Chondrocyte (in vitro differentiated cells): ENCODE results near the gene UHRF1. TPM values are rescaled to one million over a fixed set of nuclear protein-coding genes. Genes with fewer than 3 reads are reported as not detected.

Source experiments
- DNase-seq: peaks from one replicate; pipeline ENCODE4 v3.0.0; 2021; ENCODE audit warnings: mixed read lengths, low spot score
- H3K27ac Mint-ChIP-seq: one replicate; pipeline ENCODE4 v1.8.0; 2021; ENCODE audit warnings: mild to moderate bottlenecking, moderate library complexity, mixed read lengths; ENCODE audit not compliant: unreplicated experiment
- H3K27me3 Mint-ChIP-seq: 2 replicates; pipeline ENCODE4 v1.8.0; 2021; ENCODE audit warnings: low read depth, mixed read lengths
- H3K36me3 Mint-ChIP-seq: 2 replicates; pipeline ENCODE4 v1.8.0; 2021; ENCODE audit warnings: low read depth, mixed read lengths
- H3K4me1 Mint-ChIP-seq: 2 replicates; pipeline ENCODE4 v1.8.0; 2021; ENCODE audit warnings: low read depth, mild to moderate bottlenecking, mixed read lengths
- H3K4me3 Mint-ChIP-seq: one replicate; pipeline ENCODE4 v1.8.0; 2021; ENCODE audit warnings: mild to moderate bottlenecking, moderate library complexity, mixed read lengths; ENCODE audit not compliant: unreplicated experiment
- H3K9me3 Mint-ChIP-seq: 2 replicates; pipeline ENCODE4 v1.8.0; 2021; ENCODE audit warnings: low read depth, mixed read lengths
- total RNA-seq: library from RNA; stranded (reverse); gene quantifications from 3 replicates; pipeline ENCODE4 v1.2.1, GENCODE V29; 2021
- TF ChIP-seq, protein P1 (sequence below): fragments of 200-600 bp; sonication (generic); IDR thresholded peaks from 2 replicates; pipeline ENCODE4 v1.5.0; 2021; ENCODE audit warnings: antibody characterized with exemption, mild to moderate bottlenecking, moderate library complexity

Gene UHRF1
- total RNA-seq, 1 donor from 2014 or later: 17.4 TPM

DNA sequence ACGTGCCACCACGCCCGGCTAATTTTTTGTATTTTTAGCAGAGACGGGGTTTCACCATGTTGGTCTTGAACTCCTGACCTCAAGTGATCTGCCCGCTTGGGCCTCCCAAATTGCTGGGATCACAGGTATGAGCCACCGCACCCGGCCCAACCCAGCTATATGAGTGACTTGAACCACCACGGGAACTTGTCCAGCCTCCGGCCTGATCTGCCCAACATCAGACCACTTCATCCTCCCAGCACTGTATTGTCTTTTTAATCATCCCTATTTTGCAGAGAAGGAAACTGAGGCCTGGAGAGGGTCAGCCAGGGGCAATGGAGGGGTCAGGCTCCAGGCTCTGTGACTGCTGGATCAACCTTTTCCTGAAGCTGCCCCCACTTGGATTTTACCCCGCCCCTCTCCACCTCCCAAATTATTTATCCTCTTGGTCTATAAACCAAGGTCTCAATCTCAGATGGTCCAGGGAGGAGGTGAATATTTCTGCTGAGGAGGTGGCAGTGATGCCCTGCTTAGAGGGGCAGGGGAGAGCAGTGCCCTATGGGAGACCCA lies 40.9 kb upstream of the UHRF1 start:
- TF ChIP-seq, protein P1, sequence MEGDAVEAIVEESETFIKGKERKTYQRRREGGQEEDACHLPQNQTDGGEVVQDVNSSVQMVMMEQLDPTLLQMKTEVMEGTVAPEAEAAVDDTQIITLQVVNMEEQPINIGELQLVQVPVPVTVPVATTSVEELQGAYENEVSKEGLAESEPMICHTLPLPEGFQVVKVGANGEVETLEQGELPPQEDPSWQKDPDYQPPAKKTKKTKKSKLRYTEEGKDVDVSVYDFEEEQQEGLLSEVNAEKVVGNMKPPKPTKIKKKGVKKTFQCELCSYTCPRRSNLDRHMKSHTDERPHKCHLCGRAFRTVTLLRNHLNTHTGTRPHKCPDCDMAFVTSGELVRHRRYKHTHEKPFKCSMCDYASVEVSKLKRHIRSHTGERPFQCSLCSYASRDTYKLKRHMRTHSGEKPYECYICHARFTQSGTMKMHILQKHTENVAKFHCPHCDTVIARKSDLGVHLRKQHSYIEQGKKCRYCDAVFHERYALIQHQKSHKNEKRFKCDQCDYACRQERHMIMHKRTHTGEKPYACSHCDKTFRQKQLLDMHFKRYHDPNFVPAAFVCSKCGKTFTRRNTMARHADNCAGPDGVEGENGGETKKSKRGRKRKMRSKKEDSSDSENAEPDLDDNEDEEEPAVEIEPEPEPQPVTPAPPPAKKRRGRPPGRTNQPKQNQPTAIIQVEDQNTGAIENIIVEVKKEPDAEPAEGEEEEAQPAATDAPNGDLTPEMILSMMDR: no peak
- Mint-ChIP-seq H3K27me3 (no peaks in the 10 kb centered on the region), H3K27ac (peak overlapping the region; percentile 85), H3K9me3 (no peaks in the 10 kb centered on the region), H3K4me1 (peaks cover 34% of the 10 kb centered on the region), H3K36me3 (no peaks in the 10 kb centered on the region), H3K4me3 (peak overlapping the region; percentile 80)
- no peak for DNase-seq

DNA sequence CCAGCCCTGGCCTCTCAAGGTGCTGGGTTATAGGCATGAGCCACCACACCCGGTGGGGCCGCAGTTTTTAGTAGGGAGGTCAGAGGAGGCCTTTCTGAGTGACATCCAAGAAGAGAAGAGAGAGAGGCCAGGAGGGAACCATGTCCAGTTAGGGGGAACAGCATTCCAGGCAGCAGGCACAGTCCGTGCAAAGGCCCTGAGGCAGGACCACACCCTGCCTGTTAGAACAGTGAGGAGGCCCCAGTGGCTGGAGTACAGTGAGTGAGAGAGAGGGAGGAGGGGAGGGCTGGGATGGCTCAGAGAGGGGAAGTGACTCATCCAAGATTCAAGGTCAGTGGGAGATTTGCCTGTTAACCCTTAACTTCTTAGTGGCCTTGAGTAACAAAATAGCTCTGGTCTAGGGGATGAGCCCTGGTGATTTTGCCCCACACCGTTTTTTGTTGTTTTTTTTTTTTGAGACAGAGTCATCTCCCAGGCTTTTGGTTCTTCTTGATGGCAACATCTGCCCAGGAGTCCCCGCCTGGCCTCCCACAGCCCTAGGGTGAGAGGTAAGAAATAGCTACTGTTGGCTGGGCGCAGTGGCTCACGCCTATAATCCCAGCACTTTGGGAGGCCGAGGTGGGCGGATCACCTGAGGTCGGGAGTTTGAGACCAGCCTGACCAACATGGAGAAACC lies 39.1 kb upstream of the UHRF1 start:
- H3K4me1 Mint-ChIP-seq: peaks cover 31% of the 10 kb centered on the region
- H3K27me3 Mint-ChIP-seq: no peaks in the 10 kb centered on the region
- H3K36me3 Mint-ChIP-seq: no peaks in the 10 kb centered on the region
- H3K4me3 Mint-ChIP-seq: no peak overlapping the region
- DNase-seq: no peak
- H3K27ac Mint-ChIP-seq: peak overlapping the region; percentile 82
- no peaks in the 10 kb centered on the region for H3K9me3 Mint-ChIP-seq
- TF ChIP-seq, protein P1: no peak

GRCh38 chr19:4871711-4872110 lies 37.6 kb upstream of the UHRF1 start:
- no peaks in the 10 kb centered on the region for H3K9me3 Mint-ChIP-seq
- H3K27ac Mint-ChIP-seq: no peak overlapping the region
- H3K27me3 Mint-ChIP-seq: no peaks in the 10 kb centered on the region
- H3K4me3 Mint-ChIP-seq: no peak overlapping the region
- H3K4me1 Mint-ChIP-seq: peaks cover 23% of the 10 kb centered on the region
- TF ChIP-seq, protein P1: no peak
- H3K36me3 Mint-ChIP-seq: no peaks in the 10 kb centered on the region
- DNase-seq: no peak

DNA sequence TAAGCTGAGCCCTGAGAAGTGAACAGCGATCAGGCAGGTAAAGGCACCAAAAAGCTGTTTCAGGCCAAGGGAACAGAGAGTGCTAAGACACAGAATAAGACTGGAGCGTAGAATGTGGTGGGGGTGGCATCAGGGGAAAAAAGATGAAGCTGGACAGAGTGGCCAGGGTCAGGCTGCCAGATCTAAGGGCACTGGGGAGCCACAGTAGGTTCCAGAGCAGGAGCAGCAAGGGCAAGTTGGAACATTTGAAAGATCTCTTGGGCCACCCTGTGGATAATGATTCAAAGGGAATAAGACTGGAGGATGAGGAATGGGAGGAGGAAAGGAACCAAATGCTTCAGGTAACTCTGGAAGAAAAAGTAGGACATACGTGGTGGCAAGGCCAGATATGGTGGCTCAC lies 35.4 kb upstream of the UHRF1 start:
- Mint-ChIP-seq H3K27ac (no peak overlapping the region), H3K27me3 (no peaks in the 10 kb centered on the region), H3K36me3 (no peaks in the 10 kb centered on the region), H3K4me1 (peaks cover 25% of the 10 kb centered on the region), H3K9me3 (no peaks in the 10 kb centered on the region), H3K4me3 (no peak overlapping the region)
- TF ChIP-seq, protein P1: no peak
- no peak for DNase-seq

DNA sequence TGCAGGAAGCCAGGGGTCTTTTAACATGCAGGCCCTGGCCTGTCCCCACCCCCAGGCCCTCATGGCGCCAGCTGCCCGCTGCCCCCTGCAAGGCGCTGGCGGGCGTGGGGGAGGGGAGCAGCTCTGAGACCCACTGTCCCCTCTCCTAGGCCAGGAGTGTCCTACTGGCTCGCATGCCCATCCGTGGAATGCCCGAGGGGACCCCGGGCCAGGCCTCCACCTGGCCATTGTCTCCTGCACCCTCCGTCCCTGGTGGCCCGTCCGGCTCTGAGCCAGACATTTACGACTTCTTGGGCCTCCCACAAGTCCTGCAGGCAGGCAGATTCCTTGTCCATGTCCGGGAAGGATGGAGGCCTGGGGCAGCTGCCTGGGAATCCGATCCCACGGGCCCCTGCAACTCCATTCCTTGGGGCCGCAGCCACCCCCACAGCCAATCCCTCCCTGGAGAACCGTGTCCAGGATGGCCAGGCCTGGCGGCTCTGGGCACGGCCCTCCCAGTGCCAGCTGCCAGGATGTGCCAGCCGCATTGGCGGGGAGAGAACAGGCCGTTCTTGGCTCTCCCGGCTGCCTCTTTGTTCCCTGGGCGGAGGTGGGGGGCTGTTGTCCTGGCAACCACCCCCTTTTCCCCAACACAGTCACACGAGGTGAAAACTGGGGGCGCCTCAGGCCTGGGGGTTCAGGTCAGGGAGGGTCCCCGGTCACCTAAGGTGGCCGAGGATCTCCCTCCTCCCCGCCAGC lies 31.4 kb upstream of the UHRF1 start:
- H3K4me1 Mint-ChIP-seq: peaks cover 8% of the 10 kb centered on the region
- H3K27me3 Mint-ChIP-seq: no peaks in the 10 kb centered on the region
- TF ChIP-seq, protein P1: no peak
- no peak overlapping the region for H3K4me3 Mint-ChIP-seq
- no peaks in the 10 kb centered on the region for H3K9me3 Mint-ChIP-seq
- H3K27ac Mint-ChIP-seq: peak overlapping the region; percentile 32
- no peaks in the 10 kb centered on the region for H3K36me3 Mint-ChIP-seq
- DNase-seq: no peak
